Stomach (tissue), 9 donors: ENCODE data around the gene ENSA. TPM values are rescaled to one million over a fixed set of nuclear protein-coding genes. Genes with fewer than 3 reads are reported as not detected.

Source experiments
- DNase-seq, 2 donors: peaks; one replicate each; pipeline versions ENCODE4 v3.0.0 to v3.0.0-alpha.2; 2013 to 2019
- H3K27ac ChIP-seq, 5 donors: fragments of 200-600 bp in 4 of 5; sonication (generic) in 4 of 5; one replicate each; pipeline ENCODE4 v1.5.1; 2013 to 2019; ENCODE audit warnings: mild to moderate bottlenecking in 1 of 5, moderate library complexity in 1 of 5
- H3K27me3 ChIP-seq, 3 donors: fragments of 200-600 bp; sonication (generic); one replicate each; pipeline ENCODE4 v1.5.1; 2017 to 2019; ENCODE audit warnings: mixed run types in 1 of 3
- H3K36me3 ChIP-seq, 4 donors: fragments of 200-600 bp; sonication (generic); 1 replicate in 3 of 4; 2 replicates in 1 of 4; pipeline ENCODE4 v1.5.1; 2016 to 2019
- H3K4me1 ChIP-seq, 4 donors: fragments of 200-600 bp; sonication (generic); one replicate each; pipeline ENCODE4 v1.5.1; 2016 to 2019
- H3K4me3 ChIP-seq, 4 donors: fragments of 200-600 bp; sonication (generic) in 3 of 4; one replicate each; pipeline ENCODE4 v1.5.1; 2016 to 2019; ENCODE audit warnings: mild to moderate bottlenecking in 1 of 4
- H3K9me3 ChIP-seq, 4 donors: fragments of 200-600 bp; sonication (generic); one replicate each; pipeline ENCODE4 v1.5.1; 2016 to 2019
- CTCF ChIP-seq, 7 experiments: fragments of 450-650 bp in 4 of 7; fragments of 200-600 bp in 3 of 7; sonication (generic) in 3 of 7; IDR thresholded peaks; one replicate each; pipeline ENCODE4 v1.5.1; 2016 to 2019; ENCODE audit warnings: antibody characterized with exemption in 7 of 7, control low read depth in 2 of 7, mild to moderate bottlenecking in 1 of 7
- EP300 ChIP-seq: sonication (generic); formaldehyde crosslinking; IDR thresholded peaks from one replicate; pipeline ENCODE4 v1.6.1; 2017; ENCODE audit warnings: antibody characterized with exemption
- POLR2A ChIP-seq, 4 donors: fragments of 450-650 bp; IDR thresholded peaks; one replicate each; pipeline ENCODE4 v1.6.1; 2016; ENCODE audit warnings: antibody characterized with exemption in 4 of 4, control low read depth in 2 of 4, mild to moderate bottlenecking in 1 of 4, moderate library complexity in 1 of 4
- POLR2AphosphoS5 ChIP-seq, 3 donors: sonication (generic); formaldehyde crosslinking; IDR thresholded peaks; one replicate each; pipeline ENCODE4 v1.6.1; 2016; ENCODE audit warnings: antibody characterized with exemption in 3 of 3
- WGBS, 5 donors: extraction: QIAGEN DNeasy Blood & Tissue Kit in 3 of 5; methylation state at CpG; one replicate each; pipeline versions ENCODE4 v1.1.5 to v1.1.7; 2013 to 2018; 5-methylcytosine and 5-hydroxymethylcytosine counted together
- intact Hi-C: fragments of 100-400 bp; cut with DNase I; formaldehyde crosslinking; loops from one replicate; pipeline ENCODE4 v1.15.1; 2023; ENCODE audit warnings: low total_unique reads
- polyA plus RNA-seq, 3 donors: library from polyadenylated mRNA; stranded (reverse); fragments of 200-250 nt; gene quantifications; one replicate each; pipeline ENCODE4 v1.2.3, GENCODE V29; 2013
- total RNA-seq, 5 donors: library from RNA; depleted of rRNA; stranded (reverse); fragments of >200 nt; gene quantifications; one replicate each; pipeline versions ENCODE4 v1.1.0 to v1.2.3, GENCODE V29; 2014 to 2016
- donor health status: healthy with polysubstance abuse.
- donor health status: Bipolar disorder and iron deficiency.
- donor health status: healthy.

Gene ENSA
- total and polyA plus RNA-seq, 8 donors, result 106 to 349 (median 142) TPM

- H3K36me3 ChIP-seq, result peaks cover 25 to 29% (median 27%) of the 10 kb centered on the region in 4 donors
- peak overlapping the region; percentile 74 to 99 (median 88) for H3K4me3 ChIP-seq
- intact Hi-C loops, result no loop called here
- no peaks in the 10 kb centered on the region for H3K27me3 ChIP-seq
- 70 to 73% (median 71%) methylated on average over 15 of the region's 15 CpGs for WGBS, 5 donors
- TF ChIP-seq POLR2A (IDR thresholded peaks at IDR 0.05), result no peak
- TF ChIP-seq CTCF (IDR thresholded peaks at IDR 0.05), result no peak
- no peak for TF ChIP-seq POLR2AphosphoS5 (IDR thresholded peaks at IDR 0.05)
- no peak for TF ChIP-seq EP300
- peaks cover 14 to 35% (median 18%) of the 10 kb centered on the region in 4 donors for H3K4me1 ChIP-seq
- peak overlapping the region; percentile 94 to 100 (median 100) for H3K27ac ChIP-seq
- no peaks in the 10 kb centered on the region for H3K9me3 ChIP-seq
- DNase-seq, result no peak
Observed at GRCh38 chr1:150579945-150580642, 49.3 kb downstream of the ENSA start.

DNA sequence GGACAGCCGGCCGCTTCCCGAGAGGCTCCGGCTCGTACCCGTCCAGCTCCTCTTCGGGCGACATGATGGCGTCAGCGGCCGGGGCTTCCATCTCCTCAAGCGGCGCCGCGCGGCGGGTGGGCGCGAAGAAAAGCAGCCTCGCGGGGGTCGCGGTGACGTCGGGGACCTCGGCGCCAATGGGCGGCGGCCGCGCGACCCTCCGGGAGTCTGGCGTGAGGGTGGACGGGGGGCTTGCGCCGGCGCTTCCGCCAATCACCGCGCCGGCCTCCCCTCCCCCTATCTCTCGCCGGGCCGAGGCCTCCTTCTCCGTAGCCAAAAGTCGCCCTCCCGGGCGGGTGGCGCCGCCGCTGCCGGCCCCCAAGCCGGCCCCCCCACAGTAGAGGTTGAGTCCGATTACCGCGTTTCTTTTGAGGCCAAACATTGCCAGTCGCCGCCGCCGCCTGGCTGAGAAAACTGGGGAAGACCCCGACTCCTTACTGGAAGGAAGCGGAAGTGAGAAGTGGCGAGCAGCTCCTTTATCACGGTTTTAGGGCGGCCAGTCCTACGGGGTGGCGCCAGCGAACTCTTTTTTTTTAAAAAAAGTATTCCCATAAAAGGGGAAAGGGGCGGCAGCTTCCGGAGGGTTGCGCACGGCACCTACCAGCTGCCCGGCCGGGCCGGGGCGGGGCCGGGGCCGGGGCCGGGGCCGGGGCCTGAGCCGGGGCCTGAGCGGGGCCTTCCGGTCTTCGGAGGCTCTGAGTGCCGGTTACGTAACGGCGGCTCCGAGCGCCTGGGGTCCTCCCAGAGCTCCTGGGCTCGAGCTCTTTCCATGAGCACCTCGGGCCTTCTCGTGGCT is 50.1 kb downstream of the ENSA start, which contains the start of gene MCL1:
Gene MCL1 (minus strand): TSS at position 501 of the 835 bp plus-strand sequence. CDS start 80 bp downstream, at position 421.
- TF ChIP-seq POLR2A (IDR thresholded peaks at IDR 0.05), result peak in 2 of 4 donors; percentile 83 to 97
- peak in 2 of 7 experiments; percentile 17 to 29 for TF ChIP-seq CTCF (IDR thresholded peaks at IDR 0.05)
- TF ChIP-seq POLR2AphosphoS5 (IDR thresholded peaks at IDR 0.05), result peak; percentile 93 to 100 (median 99)
- TF ChIP-seq EP300, result no peak
- no peaks in the 10 kb centered on the region for H3K9me3 ChIP-seq
- H3K27ac ChIP-seq, result peak within 1 kb of the TSS; percentile 94 to 100 (median 100)
- peak within 1 kb of the TSS; percentile 74 to 99 (median 88) for H3K4me3 ChIP-seq
- intact Hi-C loops, result no loop called here
- DNase-seq, result peak; percentile 95 to 98
- H3K36me3 ChIP-seq, result peaks cover 33 to 37% (median 35%) of the 10 kb centered on the region in 4 donors
- no peaks in the 10 kb centered on the region for H3K27me3 ChIP-seq
- H3K4me1 ChIP-seq, result peaks cover 22 to 43% (median 25%) of the 10 kb centered on the region in 4 donors
- 0 to 1% (median 0%) methylated on average over 28 to 94 of the region's 94 CpGs for WGBS, 5 donors

- DNase-seq, result peak in 1 of 2 donors; percentile 92
- Histone ChIP-seq H3K4me1 (peaks cover 30 to 51% (median 34%) of the 10 kb centered on the region in 4 donors), H3K36me3 (peaks cover 41 to 45% (median 43%) of the 10 kb centered on the region in 4 donors), H3K27me3 (no peaks in the 10 kb centered on the region), H3K27ac (peak overlapping the region; percentile 94 to 100 (median 100)), H3K4me3 (peak overlapping the region; percentile 74 to 99 (median 88)), H3K9me3 (no peaks in the 10 kb centered on the region)
- TF ChIP-seq POLR2AphosphoS5 (IDR thresholded peaks at IDR 0.05) (peak; percentile 76 to 91 (median 84)), CTCF (IDR thresholded peaks at IDR 0.05) (no peak), POLR2A (IDR thresholded peaks at IDR 0.05) (no peak), EP300 (no peak)
- WGBS, 5 donors, result 0 to 1% (median 0%) methylated on average over 39 to 50 of the region's 50 CpGs
- intact Hi-C loops, result no loop called here
Observed at GRCh38 chr1:150578272-150579109, 50.9 kb downstream of the ENSA start.
